Thyroid gland (tissue), 4 donors: ENCODE measurements around the gene PIK3R6.

ENCODE experiments used
- POLR2A ChIP-seq, 2 donors: fragments of 450-650 bp; IDR thresholded peaks; one replicate each; pipeline ENCODE4 v1.6.1; 2017; ENCODE audit warnings: antibody characterized with exemption in 2 of 2, mild to moderate bottlenecking in 2 of 2, moderate library complexity in 1 of 2
- TF ChIP-seq, protein P1 (sequence below), 6 experiments: fragments of 200-600 bp in 3 of 6; fragments of 450-650 bp in 3 of 6; sonication (generic) in 3 of 6; IDR thresholded peaks; one replicate each; pipeline ENCODE4 v1.5.1; 2016 to 2019; ENCODE audit warnings: antibody characterized with exemption in 6 of 6, mild to moderate bottlenecking in 2 of 6, inconsistent platforms in 1 of 6, moderate library complexity in 1 of 6

DNA sequence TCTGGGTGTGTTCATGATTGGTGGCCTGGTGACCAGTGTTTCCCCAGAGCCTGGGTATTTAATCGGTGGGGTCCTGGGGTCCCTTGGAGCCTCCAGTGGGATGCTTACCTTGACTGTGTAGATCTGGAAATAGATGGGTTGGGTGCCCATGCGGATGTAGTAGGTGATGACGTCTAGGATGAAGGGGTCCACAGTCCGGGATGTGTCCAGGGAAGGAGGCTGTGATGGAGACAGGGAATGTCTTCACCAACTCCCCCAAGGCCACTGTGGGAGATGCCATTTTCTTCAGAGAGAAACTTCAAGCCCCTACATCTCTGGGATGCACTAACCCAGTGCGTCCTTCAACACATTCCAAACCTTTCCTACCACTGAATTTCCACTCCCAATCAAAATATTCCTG, 44.2 kb downstream of the PIK3R6 start:
- TF ChIP-seq, protein P1, sequence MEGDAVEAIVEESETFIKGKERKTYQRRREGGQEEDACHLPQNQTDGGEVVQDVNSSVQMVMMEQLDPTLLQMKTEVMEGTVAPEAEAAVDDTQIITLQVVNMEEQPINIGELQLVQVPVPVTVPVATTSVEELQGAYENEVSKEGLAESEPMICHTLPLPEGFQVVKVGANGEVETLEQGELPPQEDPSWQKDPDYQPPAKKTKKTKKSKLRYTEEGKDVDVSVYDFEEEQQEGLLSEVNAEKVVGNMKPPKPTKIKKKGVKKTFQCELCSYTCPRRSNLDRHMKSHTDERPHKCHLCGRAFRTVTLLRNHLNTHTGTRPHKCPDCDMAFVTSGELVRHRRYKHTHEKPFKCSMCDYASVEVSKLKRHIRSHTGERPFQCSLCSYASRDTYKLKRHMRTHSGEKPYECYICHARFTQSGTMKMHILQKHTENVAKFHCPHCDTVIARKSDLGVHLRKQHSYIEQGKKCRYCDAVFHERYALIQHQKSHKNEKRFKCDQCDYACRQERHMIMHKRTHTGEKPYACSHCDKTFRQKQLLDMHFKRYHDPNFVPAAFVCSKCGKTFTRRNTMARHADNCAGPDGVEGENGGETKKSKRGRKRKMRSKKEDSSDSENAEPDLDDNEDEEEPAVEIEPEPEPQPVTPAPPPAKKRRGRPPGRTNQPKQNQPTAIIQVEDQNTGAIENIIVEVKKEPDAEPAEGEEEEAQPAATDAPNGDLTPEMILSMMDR (IDR thresholded peaks at IDR 0.05) = no peak
- TF ChIP-seq POLR2A (IDR thresholded peaks at IDR 0.05) = no peak
